ENCODE data around the gene SAP30BP.
"Not testable (repeated sequence)": the region's sequence is repeated elsewhere in the genome, so short reads cannot be mapped to it uniquely, and the experiment has no call there.

- not testable (repeated sequence) for TF ChIP-seq CTCF (IDR thresholded peaks at IDR 0.05; ENCODE audit: low read depth, low read length); EZH2phosphoT487 (IDR thresholded peaks at IDR 0.05; ENCODE audit: low read depth)
These were observed 29.1 kb upstream of the SAP30BP start for GRCh38 chr17:75638039-75638438.
